Measurements from ENCODE around the gene PPM1F. TPM values are rescaled to one million over a fixed set of nuclear protein-coding genes. Genes with fewer than 3 reads are reported as not detected.

The PPM1F gene
- total RNA-seq, 1 experiment from 2014 or later = 19.0 TPM

DNA sequence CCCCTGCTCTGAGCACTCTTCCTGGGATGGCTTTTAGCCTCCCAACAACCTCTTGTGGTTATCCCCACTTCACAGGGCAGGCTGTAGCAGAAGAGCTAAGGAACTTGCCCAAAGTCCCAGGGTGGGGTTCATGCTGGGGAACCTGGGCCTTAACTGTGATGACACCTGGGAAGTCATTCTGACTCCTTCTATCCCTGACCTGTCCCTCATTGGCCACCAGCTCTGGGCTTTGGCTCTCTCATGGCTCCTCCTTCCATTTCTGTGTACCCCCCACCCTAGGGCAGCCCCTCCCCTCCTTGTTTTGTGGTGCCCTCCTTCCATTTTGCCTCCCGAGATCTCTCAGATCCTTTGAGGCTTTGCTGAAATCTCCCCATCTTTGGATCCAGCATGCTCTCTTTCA, 2.7 kb downstream of the PPM1F start:
- no peaks in the 10 kb centered on the region for H3K9me3 Mint-ChIP-seq (ENCODE audit: low read depth, unreplicated experiment)
- TF ChIP-seq, protein P1, sequence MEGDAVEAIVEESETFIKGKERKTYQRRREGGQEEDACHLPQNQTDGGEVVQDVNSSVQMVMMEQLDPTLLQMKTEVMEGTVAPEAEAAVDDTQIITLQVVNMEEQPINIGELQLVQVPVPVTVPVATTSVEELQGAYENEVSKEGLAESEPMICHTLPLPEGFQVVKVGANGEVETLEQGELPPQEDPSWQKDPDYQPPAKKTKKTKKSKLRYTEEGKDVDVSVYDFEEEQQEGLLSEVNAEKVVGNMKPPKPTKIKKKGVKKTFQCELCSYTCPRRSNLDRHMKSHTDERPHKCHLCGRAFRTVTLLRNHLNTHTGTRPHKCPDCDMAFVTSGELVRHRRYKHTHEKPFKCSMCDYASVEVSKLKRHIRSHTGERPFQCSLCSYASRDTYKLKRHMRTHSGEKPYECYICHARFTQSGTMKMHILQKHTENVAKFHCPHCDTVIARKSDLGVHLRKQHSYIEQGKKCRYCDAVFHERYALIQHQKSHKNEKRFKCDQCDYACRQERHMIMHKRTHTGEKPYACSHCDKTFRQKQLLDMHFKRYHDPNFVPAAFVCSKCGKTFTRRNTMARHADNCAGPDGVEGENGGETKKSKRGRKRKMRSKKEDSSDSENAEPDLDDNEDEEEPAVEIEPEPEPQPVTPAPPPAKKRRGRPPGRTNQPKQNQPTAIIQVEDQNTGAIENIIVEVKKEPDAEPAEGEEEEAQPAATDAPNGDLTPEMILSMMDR (IDR thresholded peaks at IDR 0.05; ENCODE audit: unreplicated experiment) = no peak
- H3K36me3 Mint-ChIP-seq (ENCODE audit: insufficient read depth, unreplicated experiment) = peaks cover 25% of the 10 kb centered on the region
- intact Hi-C loops (cut with micrococcal nuclease; ENCODE audit: unreplicated experiment) = no loop called here
- H3K4me1 Mint-ChIP-seq (ENCODE audit: low read depth, unreplicated experiment) = peaks cover 9% of the 10 kb centered on the region
- DNase-seq = no peak
- CTCF ChIA-PET = interaction anchor here (0.6 kb wide), 1 partner anchor 195 kb away, joined by 4 read pairs; no protein-coding TSS in a partner anchor
- no TSS peak for BruUV-seq (replicated peaks)
- no peaks in the 10 kb centered on the region for H3K27me3 Mint-ChIP-seq (ENCODE audit: unreplicated experiment)
- no peak overlapping the region for H3K4me3 Mint-ChIP-seq (ENCODE audit: low read depth, unreplicated experiment)
- no peak overlapping the region for H3K27ac Mint-ChIP-seq (ENCODE audit: unreplicated experiment)

DNA sequence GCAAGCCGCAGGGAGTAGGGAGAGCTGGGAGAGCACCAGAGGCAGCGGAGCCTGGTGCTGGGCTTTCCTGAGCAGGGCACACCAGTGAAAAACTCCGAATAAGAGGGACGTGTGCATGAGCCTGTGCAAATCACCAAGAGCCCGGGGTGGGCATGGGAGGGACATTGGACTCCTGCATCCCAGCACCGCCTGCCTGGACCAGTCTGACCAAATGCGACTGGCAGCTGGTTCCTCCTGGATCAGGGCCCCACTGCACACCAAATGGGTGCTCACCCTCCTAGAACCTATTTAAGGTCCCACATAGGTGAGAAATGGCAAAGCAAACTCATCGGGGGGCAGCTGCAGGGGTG, 3.1 kb downstream of the PPM1F start:
- intact Hi-C loops (cut with micrococcal nuclease; ENCODE audit: unreplicated experiment) = no loop called here
- CTCF ChIA-PET = interaction anchor here (0.6 kb wide), 2 partner anchors 100 to 196 kb away, joined by 4 to 11 read pairs; no protein-coding TSS in a partner anchor
- no peak overlapping the region for H3K4me3 Mint-ChIP-seq (ENCODE audit: low read depth, unreplicated experiment)
- peaks cover 25% of the 10 kb centered on the region for H3K36me3 Mint-ChIP-seq (ENCODE audit: insufficient read depth, unreplicated experiment)
- H3K4me1 Mint-ChIP-seq (ENCODE audit: low read depth, unreplicated experiment) = peaks cover 9% of the 10 kb centered on the region
- no peak overlapping the region for H3K27ac Mint-ChIP-seq (ENCODE audit: unreplicated experiment)
- no peaks in the 10 kb centered on the region for H3K27me3 Mint-ChIP-seq (ENCODE audit: unreplicated experiment)
- BruUV-seq (replicated peaks) = no TSS peak
- TF ChIP-seq, protein P1 (IDR thresholded peaks at IDR 0.05; ENCODE audit: unreplicated experiment) = no peak
- H3K9me3 Mint-ChIP-seq (ENCODE audit: low read depth, unreplicated experiment) = no peaks in the 10 kb centered on the region
- no peak for DNase-seq

DNA sequence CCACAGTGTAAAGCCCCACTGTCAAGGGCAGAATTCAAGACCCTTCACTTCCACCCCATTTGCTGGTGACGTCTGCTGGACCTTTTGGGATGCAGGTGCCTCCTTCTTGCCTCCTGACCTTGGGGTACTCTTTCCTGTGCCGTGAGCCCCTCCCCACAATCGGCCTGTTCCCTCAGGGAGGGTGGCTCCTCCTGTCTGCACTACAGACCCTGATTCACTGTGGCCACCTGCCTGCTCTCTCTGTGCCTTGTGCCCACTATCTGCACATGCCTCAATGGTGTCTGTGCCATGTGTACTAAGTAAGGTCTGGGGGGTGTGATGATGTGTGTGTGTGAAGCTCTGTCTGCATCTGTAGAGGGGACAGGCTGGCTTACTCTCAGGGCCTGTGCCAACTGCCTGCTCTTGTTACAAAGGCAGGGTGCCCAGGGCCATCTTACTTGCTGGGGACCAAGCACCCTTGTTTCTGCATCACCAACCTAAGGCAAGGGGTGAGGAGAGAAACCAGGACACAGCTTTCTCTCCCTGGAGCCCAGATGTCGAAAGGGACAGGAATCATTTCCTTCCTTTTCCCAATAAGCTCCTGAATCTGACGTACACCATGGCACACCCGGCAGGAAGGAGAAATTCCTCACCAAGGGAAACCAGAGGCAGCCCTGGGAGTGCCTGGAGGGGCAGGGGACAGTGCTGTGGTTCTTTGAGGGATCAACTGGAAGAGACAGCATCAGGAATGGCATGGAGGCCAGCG, 3.7 kb downstream of the PPM1F start:
- TF ChIP-seq, protein P1 (IDR thresholded peaks at IDR 0.05; ENCODE audit: unreplicated experiment) = no peak
- Mint-ChIP-seq H3K4me1 (ENCODE audit: low read depth, unreplicated experiment) (peaks cover 9% of the 10 kb centered on the region), H3K36me3 (ENCODE audit: insufficient read depth, unreplicated experiment) (peaks cover 28% of the 10 kb centered on the region), H3K4me3 (ENCODE audit: low read depth, unreplicated experiment) (no peak overlapping the region), H3K27me3 (ENCODE audit: unreplicated experiment) (no peaks in the 10 kb centered on the region), H3K9me3 (ENCODE audit: low read depth, unreplicated experiment) (no peaks in the 10 kb centered on the region), H3K27ac (ENCODE audit: unreplicated experiment) (no peak overlapping the region)
- intact Hi-C loops (cut with micrococcal nuclease; ENCODE audit: unreplicated experiment) = no loop called here
- BruUV-seq (replicated peaks) = no TSS peak
- DNase-seq = no peak
- CTCF ChIA-PET = interaction anchor here (0.6 kb wide), 1 partner anchor 99 kb away, joined by 11 read pairs; no protein-coding TSS in a partner anchor

DNA sequence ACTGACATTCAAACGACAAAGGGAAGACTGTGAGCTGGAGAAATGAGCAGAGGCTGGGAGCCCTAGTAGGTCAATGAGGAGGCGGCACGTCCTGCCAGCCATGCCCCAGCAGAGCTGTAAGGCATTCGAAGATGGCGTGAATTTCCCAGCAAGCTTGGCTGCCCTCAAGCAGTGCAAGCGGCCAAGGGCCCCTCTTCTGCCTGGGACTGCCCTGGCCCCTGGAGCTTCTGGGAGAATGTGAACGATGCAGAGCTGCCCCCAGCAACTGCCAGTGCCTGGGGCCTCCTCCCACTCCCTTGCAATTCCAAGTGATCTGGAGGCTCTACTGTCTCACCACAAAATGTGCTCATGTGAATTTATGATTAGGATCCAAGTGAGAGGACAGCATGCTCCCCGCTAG, 4.3 kb downstream of the PPM1F start:
- no TSS peak for BruUV-seq (replicated peaks)

More for the DNA sequence above, 4.3 kb downstream of the PPM1F start:
- intact Hi-C loops (cut with micrococcal nuclease; ENCODE audit: unreplicated experiment) = no loop called here
- Mint-ChIP-seq H3K36me3 (ENCODE audit: insufficient read depth, unreplicated experiment) (peaks cover 34% of the 10 kb centered on the region), H3K4me1 (ENCODE audit: low read depth, unreplicated experiment) (peaks cover 9% of the 10 kb centered on the region), H3K27ac (ENCODE audit: unreplicated experiment) (no peak overlapping the region), H3K4me3 (ENCODE audit: low read depth, unreplicated experiment) (no peak overlapping the region), H3K9me3 (ENCODE audit: low read depth, unreplicated experiment) (no peaks in the 10 kb centered on the region), H3K27me3 (ENCODE audit: unreplicated experiment) (no peaks in the 10 kb centered on the region)
- CTCF ChIA-PET = interaction anchor here (0.6 kb wide), 1 partner anchor 69 kb away, joined by 3 read pairs; no protein-coding TSS in a partner anchor
- TF ChIP-seq, protein P1 (IDR thresholded peaks at IDR 0.05; ENCODE audit: unreplicated experiment) = no peak
- DNase-seq = no peak

All from Calu3 (cell line).